Fibroblast of lung (primary cell): ENCODE measurements around the gene RPL37A. TPM values are rescaled to one million over a fixed set of nuclear protein-coding genes. Genes with fewer than 3 reads are reported as not detected.

Experiments
- DNase-seq, 2 donors: peaks; one replicate each; pipeline versions ENCODE4 v3.0.0 to v3.0.0-alpha.2; 2010; ENCODE audit warnings: low read depth in 2 of 2
- H2AFZ ChIP-seq: 2 replicates; pipeline ENCODE4 v1.5.1; 2012; ENCODE audit warnings: low read length, control low read depth, inconsistent platforms
- H3K27ac ChIP-seq: 2 replicates; pipeline ENCODE4 v1.5.1; 2011; ENCODE audit warnings: low read length, control low read depth; ENCODE audit not compliant: insufficient read depth
- H3K27me3 ChIP-seq: 2 replicates; pipeline ENCODE4 v1.5.1; 2011; ENCODE audit warnings: mild to moderate bottlenecking, low read length; ENCODE audit not compliant: control insufficient read depth, insufficient read depth
- H3K36me3 ChIP-seq: 2 replicates; pipeline ENCODE4 v1.5.1; 2011; ENCODE audit warnings: low read length; ENCODE audit not compliant: control insufficient read depth, insufficient read depth
- H3K4me1 ChIP-seq: 2 replicates; pipeline ENCODE4 v1.5.1; 2011; ENCODE audit warnings: low read length; ENCODE audit not compliant: control insufficient read depth, insufficient read depth; ENCODE audit errors: extremely low read depth
- H3K4me2 ChIP-seq: 2 replicates; pipeline ENCODE4 v1.5.1; 2011; ENCODE audit warnings: low read length, control low read depth; ENCODE audit not compliant: insufficient read depth; ENCODE audit errors: extremely low read depth
- H3K4me3 ChIP-seq, 4 experiments: fragments of 200-600 bp in 1 of 4; sonication (generic) in 1 of 4; replicated peaks in 1 of 4; 2 replicates each; pipeline ENCODE4 v1.5.1; 2011 to 2016; ENCODE audit warnings: low read length in 4 of 4, low read depth in 3 of 4, mild to moderate bottlenecking in 3 of 4, control low read depth in 2 of 4, inconsistent platforms in 1 of 4, mixed read lengths in 1 of 4; ENCODE audit not compliant: insufficient read depth in 1 of 4; ENCODE audit errors: control extremely low read depth in 1 of 4
- H3K79me2 ChIP-seq: 2 replicates; pipeline ENCODE4 v1.5.1; 2012; ENCODE audit warnings: mild to moderate bottlenecking, low read length, inconsistent platforms; ENCODE audit not compliant: control insufficient read depth, insufficient read depth
- H3K9ac ChIP-seq: 2 replicates; pipeline ENCODE4 v1.5.1; 2011; ENCODE audit warnings: mild to moderate bottlenecking, low read length, control low read depth; ENCODE audit not compliant: insufficient read depth
- H3K9me3 ChIP-seq: 2 replicates; pipeline ENCODE4 v1.5.1; 2012; ENCODE audit warnings: low read depth, low read length; ENCODE audit not compliant: control insufficient read depth, insufficient read depth
- H4K20me1 ChIP-seq: 2 replicates; pipeline ENCODE4 v1.5.1; 2011; ENCODE audit warnings: low read length; ENCODE audit not compliant: control insufficient read depth, insufficient read depth; ENCODE audit errors: extremely low read depth
- EZH2 ChIP-seq: IDR thresholded peaks from 2 replicates; pipeline ENCODE4 v1.5.1; 2012; ENCODE audit warnings: low read length, control low read depth, mild to moderate bottlenecking; ENCODE audit errors: missing control alignments
- polyA plus RNA-seq, 2 donors: library from polyadenylated mRNA; depleted of rRNA in 1 of 2; stranded (reverse) in 1 of 2; unstranded in 1 of 2; fragments of >200 nt; gene quantifications; 2 replicates each; pipeline ENCODE4 v1.2.1, GENCODE V29; 2011 to 2012; ENCODE audit warnings: missing spikeins in 1 of 2
- total RNA-seq: library from RNA; depleted of rRNA; stranded (reverse); fragments of >200 nt; gene quantifications from 2 replicates; pipeline ENCODE4 v1.2.1, GENCODE V29; 2014
- TF ChIP-seq, protein P1 (sequence below), 2 donors: IDR thresholded peaks in 1 of 2; conservative IDR thresholded peaks in 1 of 2; 1 replicate in 1 of 2; 2 replicates in 1 of 2; pipeline ENCODE4 v1.5.1; 2011 to 2012; ENCODE audit warnings: low read length in 2 of 2, control low read depth in 1 of 2, inconsistent platforms in 1 of 2, low read depth in 1 of 2, mild to moderate bottlenecking in 1 of 2

Gene RPL37A
- total and polyA plus RNA-seq, 2 donors (not counting 1 experiment from before 2014, with no cell fraction given): 1,688 to 3,233 TPM

- Histone ChIP-seq H4K20me1 (no peaks in the 10 kb centered on the region), H3K36me3 (peaks cover 11% of the 10 kb centered on the region), H3K4me3 (no peak overlapping the region), H3K79me2 (peaks cover 3% of the 10 kb centered on the region), H2AFZ (no peak overlapping the region), H3K4me1 (no peaks in the 10 kb centered on the region), H3K4me2 (no peak overlapping the region), H3K27ac (no peak overlapping the region), H3K9me3 (no peaks in the 10 kb centered on the region), H3K9ac (no peak overlapping the region), H3K27me3 (no peaks in the 10 kb centered on the region)
- TF ChIP-seq, protein P1, sequence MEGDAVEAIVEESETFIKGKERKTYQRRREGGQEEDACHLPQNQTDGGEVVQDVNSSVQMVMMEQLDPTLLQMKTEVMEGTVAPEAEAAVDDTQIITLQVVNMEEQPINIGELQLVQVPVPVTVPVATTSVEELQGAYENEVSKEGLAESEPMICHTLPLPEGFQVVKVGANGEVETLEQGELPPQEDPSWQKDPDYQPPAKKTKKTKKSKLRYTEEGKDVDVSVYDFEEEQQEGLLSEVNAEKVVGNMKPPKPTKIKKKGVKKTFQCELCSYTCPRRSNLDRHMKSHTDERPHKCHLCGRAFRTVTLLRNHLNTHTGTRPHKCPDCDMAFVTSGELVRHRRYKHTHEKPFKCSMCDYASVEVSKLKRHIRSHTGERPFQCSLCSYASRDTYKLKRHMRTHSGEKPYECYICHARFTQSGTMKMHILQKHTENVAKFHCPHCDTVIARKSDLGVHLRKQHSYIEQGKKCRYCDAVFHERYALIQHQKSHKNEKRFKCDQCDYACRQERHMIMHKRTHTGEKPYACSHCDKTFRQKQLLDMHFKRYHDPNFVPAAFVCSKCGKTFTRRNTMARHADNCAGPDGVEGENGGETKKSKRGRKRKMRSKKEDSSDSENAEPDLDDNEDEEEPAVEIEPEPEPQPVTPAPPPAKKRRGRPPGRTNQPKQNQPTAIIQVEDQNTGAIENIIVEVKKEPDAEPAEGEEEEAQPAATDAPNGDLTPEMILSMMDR (conservative IDR thresholded peaks at IDR 0.05 in 1 of 2, IDR thresholded peaks at IDR 0.05 in 1 of 2; ENCODE audit: low read depth in 1 of 2, low read length in 2 of 2): no peak
- TF ChIP-seq EZH2: no peak
- no peak for DNase-seq
Measured at GRCh38 chr2:216507220-216508160, 8.8 kb downstream of the RPL37A start.

GRCh38 chr2:216508229-216508628 lies 9.6 kb downstream of the RPL37A start:
- Histone ChIP-seq H3K36me3 (peaks cover 6% of the 10 kb centered on the region), H2AFZ (no peak overlapping the region), H3K4me1 (no peaks in the 10 kb centered on the region), H3K4me3 (no peak overlapping the region), H4K20me1 (no peaks in the 10 kb centered on the region), H3K27me3 (no peaks in the 10 kb centered on the region), H3K4me2 (no peak overlapping the region), H3K9ac (no peak overlapping the region), H3K9me3 (no peaks in the 10 kb centered on the region), H3K27ac (no peak overlapping the region), H3K79me2 (no peaks in the 10 kb centered on the region)
- TF ChIP-seq, protein P1 (conservative IDR thresholded peaks at IDR 0.05 in 1 of 2, IDR thresholded peaks at IDR 0.05 in 1 of 2; ENCODE audit: low read depth in 1 of 2, low read length in 2 of 2): no peak
- no peak for TF ChIP-seq EZH2
- DNase-seq: no peak

DNA sequence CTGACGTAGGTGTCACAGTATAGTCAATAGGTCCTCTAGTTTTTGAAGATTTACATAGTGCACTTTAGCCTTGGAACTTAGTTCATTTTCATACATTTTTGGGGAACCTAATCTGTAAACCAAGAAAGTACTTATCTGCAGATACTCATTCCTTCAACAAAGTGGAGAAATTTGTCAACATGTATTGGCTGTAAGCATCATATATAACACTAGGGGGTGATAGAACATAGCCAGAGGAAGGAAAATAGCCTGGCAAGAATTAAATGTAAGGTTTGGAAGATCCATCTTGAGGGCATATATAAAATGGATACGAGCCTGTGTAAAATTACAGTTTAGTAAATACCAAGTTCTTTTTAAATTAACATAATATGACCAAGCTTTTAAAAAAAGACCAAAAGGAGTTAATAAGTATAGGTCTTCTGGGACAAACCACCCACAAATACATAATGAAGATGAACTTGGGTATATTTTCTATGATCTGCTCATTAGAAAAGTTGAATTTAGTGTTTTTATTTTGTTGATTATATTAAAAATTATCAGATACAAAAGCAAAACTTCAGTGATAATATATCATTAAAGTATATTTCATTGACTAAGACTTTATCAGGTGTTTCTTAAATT lies 18.2 kb downstream of the RPL37A start:
- H3K4me1 ChIP-seq: peaks cover 3% of the 10 kb centered on the region
- TF ChIP-seq, protein P1 (conservative IDR thresholded peaks at IDR 0.05 in 1 of 2, IDR thresholded peaks at IDR 0.05 in 1 of 2; ENCODE audit: low read depth in 1 of 2, low read length in 2 of 2): peak; percentile 60 to 78
- TF ChIP-seq EZH2: no peak
- H4K20me1 ChIP-seq: no peaks in the 10 kb centered on the region
- DNase-seq: peak in 1 of 2 donors; percentile 75
- H2AFZ ChIP-seq: no peak overlapping the region
- no peaks in the 10 kb centered on the region for H3K36me3 ChIP-seq
- H3K4me2 ChIP-seq: no peak overlapping the region
- H3K9me3 ChIP-seq: no peaks in the 10 kb centered on the region
- H3K9ac ChIP-seq: no peak overlapping the region
- H3K79me2 ChIP-seq: no peaks in the 10 kb centered on the region
- no peak overlapping the region for H3K27ac ChIP-seq
- H3K27me3 ChIP-seq: no peaks in the 10 kb centered on the region
- H3K4me3 ChIP-seq: no peak overlapping the region
